Fibroblast of mammary gland (primary cell): Measurements from ENCODE around the gene NKIRAS1.

ENCODE experiments used
- DNase-seq: peaks from one replicate; pipeline ENCODE4 v3.0.0-alpha.2; 2010; ENCODE audit warnings: low read depth
- H3K4me3 ChIP-seq: 2 replicates; pipeline ENCODE4 v1.5.1; 2011; ENCODE audit warnings: low read depth, mild to moderate bottlenecking, low read length, moderate library complexity; ENCODE audit not compliant: control insufficient read depth
- TF ChIP-seq, protein P1 (sequence below): conservative IDR thresholded peaks from 2 replicates; pipeline ENCODE4 v1.5.1; 2011; ENCODE audit warnings: low read depth, low read length, inconsistent platforms; ENCODE audit not compliant: control insufficient read depth, insufficient read depth

Gene NKIRAS1

GRCh38 chr3:23949784-23950183 is 33.0 kb upstream of the NKIRAS1 start:
- H3K4me3 ChIP-seq, result no peak overlapping the region
- no peak for DNase-seq
- TF ChIP-seq, protein P1, sequence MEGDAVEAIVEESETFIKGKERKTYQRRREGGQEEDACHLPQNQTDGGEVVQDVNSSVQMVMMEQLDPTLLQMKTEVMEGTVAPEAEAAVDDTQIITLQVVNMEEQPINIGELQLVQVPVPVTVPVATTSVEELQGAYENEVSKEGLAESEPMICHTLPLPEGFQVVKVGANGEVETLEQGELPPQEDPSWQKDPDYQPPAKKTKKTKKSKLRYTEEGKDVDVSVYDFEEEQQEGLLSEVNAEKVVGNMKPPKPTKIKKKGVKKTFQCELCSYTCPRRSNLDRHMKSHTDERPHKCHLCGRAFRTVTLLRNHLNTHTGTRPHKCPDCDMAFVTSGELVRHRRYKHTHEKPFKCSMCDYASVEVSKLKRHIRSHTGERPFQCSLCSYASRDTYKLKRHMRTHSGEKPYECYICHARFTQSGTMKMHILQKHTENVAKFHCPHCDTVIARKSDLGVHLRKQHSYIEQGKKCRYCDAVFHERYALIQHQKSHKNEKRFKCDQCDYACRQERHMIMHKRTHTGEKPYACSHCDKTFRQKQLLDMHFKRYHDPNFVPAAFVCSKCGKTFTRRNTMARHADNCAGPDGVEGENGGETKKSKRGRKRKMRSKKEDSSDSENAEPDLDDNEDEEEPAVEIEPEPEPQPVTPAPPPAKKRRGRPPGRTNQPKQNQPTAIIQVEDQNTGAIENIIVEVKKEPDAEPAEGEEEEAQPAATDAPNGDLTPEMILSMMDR, result no peak

- peak; percentile 57 for DNase-seq
- no peak overlapping the region for H3K4me3 ChIP-seq
- TF ChIP-seq, protein P1, result no peak
Measured at GRCh38 chr3:23948761-23949160, 32.0 kb upstream of the NKIRAS1 start.

GRCh38 chr3:23945913-23946687 is 29.3 kb upstream of the NKIRAS1 start:
- H3K4me3 ChIP-seq, result peak overlapping the region; percentile 74
- TF ChIP-seq, protein P1, result no peak
- DNase-seq, result peak; percentile 92

DNA sequence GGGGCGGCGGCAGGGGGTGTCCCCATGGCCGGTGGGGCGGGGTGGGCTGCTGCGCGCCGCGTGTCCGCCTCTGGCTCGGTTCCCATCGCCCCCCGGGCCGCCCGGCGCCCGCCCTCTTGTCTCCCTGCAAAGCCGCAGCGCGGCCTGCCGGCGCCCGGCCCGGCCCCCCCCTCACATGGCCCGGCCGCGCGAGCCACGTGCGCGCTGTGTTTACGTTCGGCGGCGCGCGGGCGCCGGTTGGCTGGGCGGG is 28.8 kb upstream of the NKIRAS1 start:
- no peak for DNase-seq
- TF ChIP-seq, protein P1, result no peak
- H3K4me3 ChIP-seq, result peak overlapping the region; percentile 44

DNA sequence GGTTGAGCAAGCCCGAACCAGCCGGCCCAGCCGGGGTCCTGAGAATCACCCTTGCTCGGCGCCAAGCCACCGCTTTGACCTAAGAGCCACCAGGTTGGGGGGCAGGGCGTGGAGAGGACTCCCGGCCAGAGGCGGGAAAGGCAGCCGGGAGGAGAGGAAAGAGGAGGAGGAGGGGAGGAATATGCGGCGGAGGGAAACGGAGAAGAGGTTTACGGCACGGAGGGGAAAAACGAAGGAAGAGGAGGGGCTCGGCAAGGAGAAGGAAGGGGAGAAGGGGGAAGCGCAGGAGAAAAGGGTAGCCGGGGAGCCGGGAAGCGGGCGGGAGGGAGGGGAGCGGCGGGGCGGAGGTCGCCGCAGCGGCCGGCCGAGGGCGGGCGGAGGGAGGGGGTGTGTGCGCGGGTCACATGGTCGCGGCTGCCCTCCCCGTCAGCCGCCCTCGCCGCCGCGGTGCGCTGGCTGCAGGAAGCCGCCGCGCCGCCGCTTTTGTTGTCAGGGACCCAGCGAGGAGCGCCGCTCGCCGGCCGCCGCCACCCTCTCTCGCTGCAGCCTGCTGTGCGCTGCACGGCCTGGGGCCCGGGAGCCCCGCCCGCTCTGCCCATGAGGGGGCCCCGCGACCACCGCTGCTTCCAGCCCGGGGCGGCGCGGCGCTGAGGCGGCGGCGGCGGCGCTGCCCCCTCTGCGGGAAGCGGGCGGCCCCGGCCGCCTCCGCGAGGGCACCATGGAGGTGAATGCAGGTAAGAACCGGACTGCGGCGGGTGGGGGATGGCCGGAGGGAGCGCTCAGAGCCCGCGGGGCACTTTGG is 28.3 kb upstream of the NKIRAS1 start, which contains the start of gene NR1D2:
Gene NR1D2 (plus strand): TSS at position 426 of the 802 bp plus-strand sequence. CDS start 293 bp downstream, at position 719.
- peak within 1 kb of the TSS; percentile 79 for H3K4me3 ChIP-seq
- DNase-seq, result peak; percentile 67
- TF ChIP-seq, protein P1, result no peak

GRCh38 chr3:23944007-23944783 is 27.4 kb upstream of the NKIRAS1 start:
- DNase-seq, result no peak
- TF ChIP-seq, protein P1, result no peak
- H3K4me3 ChIP-seq, result peak overlapping the region; percentile 79
